ENCODE results near the gene SUSD1.
"Not testable (repeated sequence)": the region's sequence is repeated elsewhere in the genome, so short reads cannot be mapped to it uniquely, and the experiment has no call there.

The SUSD1 gene

GRCh38 chr9:112200711-112201110 lies 25.6 kb upstream of the SUSD1 start:
- TF ChIP-seq ZFX (IDR thresholded peaks at IDR 0.05; ENCODE audit: borderline replicate concordance), result no peak
- TF ChIP-seq CTCF (IDR thresholded peaks at IDR 0.05), result no peak
- H3K27ac ChIP-seq, result no peak overlapping the region

DNA sequence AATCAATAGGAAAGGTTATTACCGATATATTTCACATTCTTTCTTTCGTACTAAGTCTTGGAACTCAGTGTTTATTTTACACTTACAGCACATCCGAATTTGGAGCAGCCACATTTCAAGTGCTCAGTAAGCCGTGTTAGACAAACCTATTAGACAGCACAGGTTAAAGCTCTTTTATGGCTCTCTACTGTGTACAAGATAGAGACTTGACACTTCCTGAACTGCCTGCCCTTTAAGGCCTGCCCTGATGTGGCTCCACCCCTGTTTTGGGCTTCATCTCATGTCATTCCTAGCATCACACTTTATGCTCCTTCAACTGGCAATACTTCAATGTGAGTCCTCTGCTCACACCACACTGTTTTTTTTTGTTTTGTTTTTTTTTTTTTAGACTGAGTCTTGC lies 23.5 kb upstream of the SUSD1 start:
- TF ChIP-seq CTCF (IDR thresholded peaks at IDR 0.05), result no peak
- TF ChIP-seq ZFX (IDR thresholded peaks at IDR 0.05; ENCODE audit: borderline replicate concordance), result no peak
- no peak overlapping the region for H3K27ac ChIP-seq

GRCh38 chr9:112194969-112195431 lies 19.9 kb upstream of the SUSD1 start:
- H3K27ac ChIP-seq, result no peak overlapping the region
- TF ChIP-seq CTCF (IDR thresholded peaks at IDR 0.05) (no peak), ZFX (IDR thresholded peaks at IDR 0.05; ENCODE audit: borderline replicate concordance) (no peak)

DNA sequence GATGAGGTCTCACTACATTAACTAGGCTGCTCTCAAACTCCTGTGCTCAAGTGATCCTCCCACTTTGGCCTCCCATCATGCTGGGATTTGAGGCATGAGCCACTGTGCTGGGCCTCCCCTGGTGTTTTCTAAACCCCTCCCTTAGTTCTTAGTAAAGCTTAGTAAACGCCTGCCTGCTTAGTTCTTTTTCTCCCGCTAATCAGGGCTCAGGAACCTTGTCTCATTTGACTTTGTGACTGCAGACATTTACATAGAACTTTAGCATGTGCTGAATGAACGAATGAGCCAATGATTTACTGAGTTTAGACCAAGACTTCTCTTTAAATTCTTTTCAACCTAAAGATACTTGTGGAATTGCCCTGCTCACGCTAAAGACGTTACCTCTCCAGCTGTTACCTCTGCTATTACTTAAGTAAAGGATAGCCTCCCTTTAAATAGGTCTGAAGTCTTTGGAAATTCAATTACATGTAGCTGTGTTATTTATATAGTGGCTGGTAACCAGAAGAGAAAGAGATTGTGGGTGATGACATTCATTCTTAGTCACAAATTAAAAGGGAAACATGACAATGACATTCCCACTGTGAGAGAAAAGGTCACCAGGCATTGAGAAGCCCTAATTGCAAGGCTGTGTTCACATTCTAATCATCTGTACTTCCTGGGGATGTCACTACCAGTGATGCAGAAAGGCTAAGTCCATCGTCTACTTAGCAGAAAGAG lies 18.6 kb upstream of the SUSD1 start:
- TF ChIP-seq ZFX (IDR thresholded peaks at IDR 0.05; ENCODE audit: borderline replicate concordance) (no peak), CTCF (IDR thresholded peaks at IDR 0.05) (no peak)
- H3K27ac ChIP-seq, result no peak overlapping the region

- not testable (repeated sequence) for H3K27ac ChIP-seq
Measured at GRCh38 chr9:112190320-112190719, 15.2 kb upstream of the SUSD1 start.

DNA sequence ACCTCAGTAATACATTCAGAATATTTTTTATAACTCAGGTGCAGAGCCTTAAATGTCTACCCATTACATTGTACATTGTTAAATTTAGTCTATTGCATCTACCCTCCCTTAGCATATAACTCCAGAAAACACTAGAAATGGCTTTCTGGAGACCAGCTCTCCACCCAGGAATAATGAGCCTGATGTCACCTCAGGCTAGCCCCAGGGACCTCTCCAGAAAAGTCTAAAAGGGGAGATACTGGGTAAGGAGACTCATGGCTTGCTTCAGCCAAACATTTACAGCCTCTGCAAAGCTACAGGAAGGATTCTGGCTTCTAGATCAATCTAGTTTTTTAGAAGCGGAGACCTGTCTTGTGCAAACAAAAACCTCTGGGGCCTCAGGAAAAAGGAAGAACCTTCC lies 13.8 kb upstream of the SUSD1 start:
- no peak overlapping the region for H3K27ac ChIP-seq
- TF ChIP-seq CTCF (IDR thresholded peaks at IDR 0.05) (no peak), ZFX (IDR thresholded peaks at IDR 0.05; ENCODE audit: borderline replicate concordance) (no peak)

- TF ChIP-seq CTCF (IDR thresholded peaks at IDR 0.05), result no peak
- no peak for TF ChIP-seq ZFX (IDR thresholded peaks at IDR 0.05; ENCODE audit: borderline replicate concordance)
- H3K27ac ChIP-seq, result no peak overlapping the region
Measured at GRCh38 chr9:112187404-112187803, 12.3 kb upstream of the SUSD1 start.

- no peak overlapping the region for H3K27ac ChIP-seq
- TF ChIP-seq ZFX (IDR thresholded peaks at IDR 0.05; ENCODE audit: borderline replicate concordance), result no peak
- TF ChIP-seq CTCF (IDR thresholded peaks at IDR 0.05), result no peak
Measured at GRCh38 chr9:112186695-112187094, 11.6 kb upstream of the SUSD1 start.
